Measurements from ENCODE around the gene GARIN5A. TPM values are rescaled to one million over a fixed set of nuclear protein-coding genes. Genes with fewer than 3 reads are reported as not detected.

GARIN5A gene
- total and polyA plus RNA-seq, 2 experiments from 2014 or later = 13.3 to 25.0 TPM

- TF ChIP-seq, protein P1, sequence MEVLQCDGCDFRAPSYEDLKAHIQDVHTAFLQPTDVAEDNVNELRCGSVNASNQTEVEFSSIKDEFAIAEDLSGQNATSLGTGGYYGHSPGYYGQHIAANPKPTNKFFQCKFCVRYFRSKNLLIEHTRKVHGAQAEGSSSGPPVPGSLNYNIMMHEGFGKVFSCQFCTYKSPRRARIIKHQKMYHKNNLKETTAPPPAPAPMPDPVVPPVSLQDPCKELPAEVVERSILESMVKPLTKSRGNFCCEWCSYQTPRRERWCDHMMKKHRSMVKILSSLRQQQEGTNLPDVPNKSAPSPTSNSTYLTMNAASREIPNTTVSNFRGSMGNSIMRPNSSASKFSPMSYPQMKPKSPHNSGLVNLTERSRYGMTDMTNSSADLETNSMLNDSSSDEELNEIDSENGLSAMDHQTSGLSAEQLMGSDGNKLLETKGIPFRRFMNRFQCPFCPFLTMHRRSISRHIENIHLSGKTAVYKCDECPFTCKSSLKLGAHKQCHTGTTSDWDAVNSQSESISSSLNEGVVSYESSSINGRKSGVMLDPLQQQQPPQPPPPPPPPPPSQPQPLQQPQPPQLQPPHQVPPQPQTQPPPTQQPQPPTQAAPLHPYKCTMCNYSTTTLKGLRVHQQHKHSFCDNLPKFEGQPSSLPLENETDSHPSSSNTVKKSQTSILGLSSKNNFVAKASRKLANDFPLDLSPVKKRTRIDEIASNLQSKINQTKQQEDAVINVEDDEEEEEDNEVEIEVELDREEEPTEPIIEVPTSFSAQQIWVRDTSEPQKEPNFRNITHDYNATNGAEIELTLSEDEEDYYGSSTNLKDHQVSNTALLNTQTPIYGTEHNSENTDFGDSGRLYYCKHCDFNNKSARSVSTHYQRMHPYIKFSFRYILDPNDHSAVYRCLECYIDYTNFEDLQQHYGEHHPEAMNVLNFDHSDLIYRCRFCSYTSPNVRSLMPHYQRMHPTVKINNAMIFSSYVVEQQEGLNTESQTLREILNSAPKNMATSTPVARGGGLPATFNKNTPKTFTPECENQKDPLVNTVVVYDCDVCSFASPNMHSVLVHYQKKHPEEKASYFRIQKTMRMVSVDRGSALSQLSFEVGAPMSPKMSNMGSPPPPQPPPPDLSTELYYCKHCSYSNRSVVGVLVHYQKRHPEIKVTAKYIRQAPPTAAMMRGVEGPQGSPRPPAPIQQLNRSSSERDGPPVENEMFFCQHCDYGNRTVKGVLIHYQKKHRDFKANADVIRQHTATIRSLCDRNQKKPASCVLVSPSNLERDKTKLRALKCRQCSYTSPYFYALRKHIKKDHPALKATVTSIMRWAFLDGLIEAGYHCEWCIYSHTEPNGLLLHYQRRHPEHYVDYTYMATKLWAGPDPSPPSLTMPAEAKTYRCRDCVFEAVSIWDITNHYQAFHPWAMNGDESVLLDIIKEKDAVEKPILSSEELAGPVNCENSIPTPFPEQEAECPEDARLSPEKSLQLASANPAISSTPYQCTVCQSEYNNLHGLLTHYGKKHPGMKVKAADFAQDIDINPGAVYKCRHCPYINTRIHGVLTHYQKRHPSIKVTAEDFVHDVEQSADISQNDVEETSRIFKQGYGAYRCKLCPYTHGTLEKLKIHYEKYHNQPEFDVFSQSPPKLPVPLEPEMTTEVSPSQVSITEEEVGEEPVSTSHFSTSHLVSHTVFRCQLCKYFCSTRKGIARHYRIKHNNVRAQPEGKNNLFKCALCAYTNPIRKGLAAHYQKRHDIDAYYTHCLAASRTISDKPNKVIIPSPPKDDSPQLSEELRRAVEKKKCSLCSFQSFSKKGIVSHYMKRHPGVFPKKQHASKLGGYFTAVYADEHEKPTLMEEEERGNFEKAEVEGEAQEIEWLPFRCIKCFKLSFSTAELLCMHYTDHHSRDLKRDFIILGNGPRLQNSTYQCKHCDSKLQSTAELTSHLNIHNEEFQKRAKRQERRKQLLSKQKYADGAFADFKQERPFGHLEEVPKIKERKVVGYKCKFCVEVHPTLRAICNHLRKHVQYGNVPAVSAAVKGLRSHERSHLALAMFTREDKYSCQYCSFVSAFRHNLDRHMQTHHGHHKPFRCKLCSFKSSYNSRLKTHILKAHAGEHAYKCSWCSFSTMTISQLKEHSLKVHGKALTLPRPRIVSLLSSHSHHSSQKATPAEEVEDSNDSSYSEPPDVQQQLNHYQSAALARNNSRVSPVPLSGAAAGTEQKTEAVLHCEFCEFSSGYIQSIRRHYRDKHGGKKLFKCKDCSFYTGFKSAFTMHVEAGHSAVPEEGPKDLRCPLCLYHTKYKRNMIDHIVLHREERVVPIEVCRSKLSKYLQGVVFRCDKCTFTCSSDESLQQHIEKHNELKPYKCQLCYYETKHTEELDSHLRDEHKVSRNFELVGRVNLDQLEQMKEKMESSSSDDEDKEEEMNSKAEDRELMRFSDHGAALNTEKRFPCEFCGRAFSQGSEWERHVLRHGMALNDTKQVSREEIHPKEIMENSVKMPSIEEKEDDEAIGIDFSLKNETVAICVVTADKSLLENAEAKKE (CRISPR knock-in tag; IDR thresholded peaks at IDR 0.05) = no peak
- TF ChIP-seq EZH2 (IDR thresholded peaks at IDR 0.05; ENCODE audit: low read depth, unreplicated experiment) (no peak), NANOG (IDR thresholded peaks at IDR 0.05; ENCODE audit: borderline replicate concordance) (no peak)
Measured at GRCh38 chr19:50506700-50507099, 30.1 kb upstream of the GARIN5A start (continued).

- H2AFZ ChIP-seq = no peak overlapping the region
- Mint-ChIP-seq H3K27me3 (ENCODE audit: insufficient read depth, low read depth, poor library complexity) (peaks cover 9% of the 10 kb centered on the region), H3K4me1 (no peaks in the 10 kb centered on the region), H3K27ac (no peak overlapping the region), H3K9me3 (peaks cover 97% of the 10 kb centered on the region), H3K4me3 (no peak overlapping the region), H3K36me3 (ENCODE audit: low read depth) (peaks cover 33% of the 10 kb centered on the region)
- H3K9me2 ChIP-seq (ENCODE audit: insufficient read depth) = no peaks in the 10 kb centered on the region
- H3K27me3 ChIP-seq (ENCODE audit: insufficient read depth) = peaks cover 19% of the 10 kb centered on the region
- DNase-seq (ENCODE audit: low spot score) (no peak), ATAC-seq (no peak)
- no peaks in the 10 kb centered on the region; the same call in 1 of the 2 replicates for H4K20me1 ChIP-seq (replicated peaks; ENCODE audit: insufficient read depth)
- H3F3A ChIP-seq (replicated peaks; ENCODE audit: low read depth) = no peaks in the 10 kb centered on the region
- H3K27ac ChIP-seq (ENCODE audit: low read depth) = no peak overlapping the region
- H3K4me2 ChIP-seq = no peak overlapping the region
- no peak overlapping the region for H3K4me3 ChIP-seq
- no peaks in the 10 kb centered on the region for H3K79me2 ChIP-seq (replicated peaks; ENCODE audit: insufficient read depth)
- no peaks in the 10 kb centered on the region for H3K36me3 ChIP-seq (ENCODE audit: insufficient read depth)
- H3K4me1 ChIP-seq (ENCODE audit: insufficient read depth) = peaks cover 7% of the 10 kb centered on the region; the same call in 1 of the 2 replicates
- no peak for TF ChIP-seq ZNF331 (CRISPR knock-in tag; IDR thresholded peaks at IDR 0.05; ENCODE audit: low read depth)
- no peak for TF ChIP-seq ZNF114 (CRISPR knock-in tag; IDR thresholded peaks at IDR 0.05)
- TF ChIP-seq, protein P2, sequence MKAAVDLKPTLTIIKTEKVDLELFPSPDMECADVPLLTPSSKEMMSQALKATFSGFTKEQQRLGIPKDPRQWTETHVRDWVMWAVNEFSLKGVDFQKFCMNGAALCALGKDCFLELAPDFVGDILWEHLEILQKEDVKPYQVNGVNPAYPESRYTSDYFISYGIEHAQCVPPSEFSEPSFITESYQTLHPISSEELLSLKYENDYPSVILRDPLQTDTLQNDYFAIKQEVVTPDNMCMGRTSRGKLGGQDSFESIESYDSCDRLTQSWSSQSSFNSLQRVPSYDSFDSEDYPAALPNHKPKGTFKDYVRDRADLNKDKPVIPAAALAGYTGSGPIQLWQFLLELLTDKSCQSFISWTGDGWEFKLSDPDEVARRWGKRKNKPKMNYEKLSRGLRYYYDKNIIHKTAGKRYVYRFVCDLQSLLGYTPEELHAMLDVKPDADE (IDR thresholded peaks at IDR 0.05) = no peak
- TF ChIP-seq, protein P1 (CRISPR knock-in tag; IDR thresholded peaks at IDR 0.05) = no peak
- no peak for TF ChIP-seq CREB1 (CRISPR knock-in tag; IDR thresholded peaks at IDR 0.05; ENCODE audit: low read depth)
- no peak for TF ChIP-seq EZH2phosphoT487 (IDR thresholded peaks at IDR 0.05; ENCODE audit: unreplicated experiment)
Measured at GRCh38 chr19:50505856-50506611, 29.4 kb upstream of the GARIN5A start.
